Activated B cell treated with CpG ODN at 0.5 μM for 24 hours (primary cell): Measurements from ENCODE around the gene DNAH1. TPM values are rescaled to one million over a fixed set of nuclear protein-coding genes. Genes with fewer than 3 reads are reported as not detected.

ENCODE experiments used
- ATAC-seq: fragments of 200-7000 bp; cut with Tn5 transposase; one replicate; pipeline ENCODE4 v1.10.0; 2021; ENCODE audit warnings: low read depth, mild to moderate bottlenecking, moderate library complexity
- CTCF ChIA-PET: fragments of 350-600 bp; sonication (Branson Sonifier 250); formaldehyde crosslinking; loops from one replicate; lab custom pipeline; 2021; ENCODE audit warnings: antibody characterized with exemption; lab: Charles Lee
- POLR2A ChIA-PET: fragments of 350-600 bp; sonication (Branson Sonifier 250); formaldehyde crosslinking; loops from one replicate; lab custom pipeline; 2021; ENCODE audit warnings: antibody characterized with exemption; lab: Charles Lee
- DNase-seq: peaks from one replicate; pipeline ENCODE4 v3.0.0; 2022
- H3K27ac Mint-ChIP-seq: one replicate; pipeline ENCODE4 v1.8.0; 2020; ENCODE audit warnings: mixed read lengths
- H3K27me3 Mint-ChIP-seq: one replicate; pipeline ENCODE4 v1.8.0; 2021; ENCODE audit warnings: mixed read lengths
- H3K36me3 Mint-ChIP-seq: one replicate; pipeline ENCODE4 v1.8.0; 2021; ENCODE audit warnings: low read depth, mixed read lengths
- H3K4me1 Mint-ChIP-seq: one replicate; pipeline ENCODE4 v1.8.0; 2021; ENCODE audit warnings: mixed read lengths
- H3K4me3 Mint-ChIP-seq: one replicate; pipeline ENCODE4 v1.8.0; 2020; ENCODE audit warnings: mild to moderate bottlenecking, mixed read lengths
- H3K9me3 Mint-ChIP-seq: one replicate; pipeline ENCODE4 v1.8.0; 2020; ENCODE audit warnings: mixed read lengths
- intact Hi-C: fragments of 100-400 bp; cut with micrococcal nuclease; formaldehyde crosslinking; loops from one replicate; pipeline ENCODE4 v1.15.1; 2024
- total RNA-seq: library from RNA; stranded (reverse); gene quantifications from 2 replicates; pipeline ENCODE4 v1.2.3, GENCODE V29; 2022
- TF ChIP-seq, protein P1 (sequence below): fragments of 200-600 bp; IDR thresholded peaks from one replicate; pipeline ENCODE4 v1.8.0; 2022; ENCODE audit warnings: antibody characterized with exemption, mild to moderate bottlenecking

DNAH1 gene
- total RNA-seq, 1 donor from 2014 or later = 25.8 TPM

DNA sequence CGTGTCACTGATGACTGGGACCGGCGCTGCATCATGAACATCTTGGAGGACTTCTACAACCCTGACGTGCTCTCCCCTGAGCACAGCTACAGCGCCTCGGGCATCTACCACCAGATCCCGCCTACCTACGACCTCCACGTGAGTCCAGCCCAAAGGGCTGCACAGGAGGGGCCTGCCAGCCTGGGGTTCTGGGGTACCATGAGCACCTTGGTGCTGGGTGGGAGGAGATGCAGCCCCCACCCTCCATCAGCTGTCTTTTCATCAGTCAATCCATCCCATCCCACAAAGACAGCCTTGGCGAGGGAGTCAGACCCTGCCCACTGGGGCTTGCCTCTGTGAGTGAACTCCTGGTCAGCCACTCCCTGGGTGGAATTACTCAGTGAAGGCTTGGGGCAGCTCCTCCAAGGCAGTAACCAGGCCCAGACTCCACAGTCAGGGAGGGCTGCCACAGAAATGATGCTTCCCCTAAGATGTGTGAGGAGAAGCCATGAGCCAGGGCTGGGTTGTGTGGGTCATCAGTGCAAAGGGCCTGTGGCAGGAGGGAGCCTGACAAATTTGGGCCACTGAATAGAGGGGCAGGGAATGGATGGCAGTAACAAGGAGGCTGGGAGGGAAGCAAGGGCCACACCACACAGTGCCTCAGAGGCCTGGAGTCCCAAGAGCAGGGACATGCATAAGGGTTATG lies 80.9 kb downstream of the DNAH1 start:
- ATAC-seq = no peak
- Mint-ChIP-seq H3K9me3 (no peaks in the 10 kb centered on the region), H3K4me3 (no peak overlapping the region), H3K36me3 (peaks cover 50% of the 10 kb centered on the region), H3K27ac (no peak overlapping the region), H3K4me1 (no peaks in the 10 kb centered on the region), H3K27me3 (no peaks in the 10 kb centered on the region)
- CTCF ChIA-PET = no interaction called here
- DNase-seq = no peak
- TF ChIP-seq, protein P1, sequence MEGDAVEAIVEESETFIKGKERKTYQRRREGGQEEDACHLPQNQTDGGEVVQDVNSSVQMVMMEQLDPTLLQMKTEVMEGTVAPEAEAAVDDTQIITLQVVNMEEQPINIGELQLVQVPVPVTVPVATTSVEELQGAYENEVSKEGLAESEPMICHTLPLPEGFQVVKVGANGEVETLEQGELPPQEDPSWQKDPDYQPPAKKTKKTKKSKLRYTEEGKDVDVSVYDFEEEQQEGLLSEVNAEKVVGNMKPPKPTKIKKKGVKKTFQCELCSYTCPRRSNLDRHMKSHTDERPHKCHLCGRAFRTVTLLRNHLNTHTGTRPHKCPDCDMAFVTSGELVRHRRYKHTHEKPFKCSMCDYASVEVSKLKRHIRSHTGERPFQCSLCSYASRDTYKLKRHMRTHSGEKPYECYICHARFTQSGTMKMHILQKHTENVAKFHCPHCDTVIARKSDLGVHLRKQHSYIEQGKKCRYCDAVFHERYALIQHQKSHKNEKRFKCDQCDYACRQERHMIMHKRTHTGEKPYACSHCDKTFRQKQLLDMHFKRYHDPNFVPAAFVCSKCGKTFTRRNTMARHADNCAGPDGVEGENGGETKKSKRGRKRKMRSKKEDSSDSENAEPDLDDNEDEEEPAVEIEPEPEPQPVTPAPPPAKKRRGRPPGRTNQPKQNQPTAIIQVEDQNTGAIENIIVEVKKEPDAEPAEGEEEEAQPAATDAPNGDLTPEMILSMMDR = no peak
- POLR2A ChIA-PET = no interaction called here
- intact Hi-C loops = no loop called here

DNA sequence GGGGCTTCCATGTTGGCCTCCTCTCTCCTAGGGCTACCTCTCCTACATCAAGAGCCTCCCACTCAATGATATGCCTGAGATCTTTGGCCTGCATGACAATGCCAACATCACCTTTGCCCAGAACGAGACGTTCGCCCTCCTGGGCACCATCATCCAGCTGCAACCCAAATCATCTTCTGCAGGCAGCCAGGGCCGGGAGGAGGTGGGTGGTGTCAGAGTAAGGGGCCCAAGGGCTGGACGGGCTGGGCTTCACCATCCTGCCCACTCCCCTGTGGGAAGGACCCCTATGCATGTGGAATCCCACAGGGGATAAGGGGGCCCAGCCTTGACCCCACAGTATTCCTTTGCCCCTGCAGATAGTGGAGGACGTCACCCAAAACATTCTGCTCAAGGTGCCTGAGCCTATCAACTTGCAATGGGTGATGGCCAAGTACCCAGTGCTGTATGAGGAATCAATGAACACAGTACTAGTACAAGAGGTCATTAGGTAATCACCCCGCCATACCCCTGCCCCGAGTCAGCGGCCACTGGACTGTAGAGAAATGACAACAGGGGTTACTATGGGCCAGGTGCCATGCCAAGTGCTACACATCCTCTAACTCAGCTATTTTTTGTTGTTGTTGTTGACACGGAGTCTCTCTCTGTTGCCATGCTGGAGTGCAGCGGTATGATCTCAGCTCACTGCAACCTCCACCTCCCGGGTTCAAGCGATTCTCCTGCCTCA lies 81.7 kb downstream of the DNAH1 start:
- Mint-ChIP-seq H3K4me1 (no peaks in the 10 kb centered on the region), H3K27me3 (no peaks in the 10 kb centered on the region), H3K36me3 (peaks cover 52% of the 10 kb centered on the region), H3K27ac (no peak overlapping the region), H3K4me3 (no peak overlapping the region), H3K9me3 (no peaks in the 10 kb centered on the region)
- POLR2A ChIA-PET = no interaction called here
- CTCF ChIA-PET = no interaction called here
- ATAC-seq (no peak), DNase-seq (no peak)
- intact Hi-C loops = no loop called here
- TF ChIP-seq, protein P1 = no peak

DNA sequence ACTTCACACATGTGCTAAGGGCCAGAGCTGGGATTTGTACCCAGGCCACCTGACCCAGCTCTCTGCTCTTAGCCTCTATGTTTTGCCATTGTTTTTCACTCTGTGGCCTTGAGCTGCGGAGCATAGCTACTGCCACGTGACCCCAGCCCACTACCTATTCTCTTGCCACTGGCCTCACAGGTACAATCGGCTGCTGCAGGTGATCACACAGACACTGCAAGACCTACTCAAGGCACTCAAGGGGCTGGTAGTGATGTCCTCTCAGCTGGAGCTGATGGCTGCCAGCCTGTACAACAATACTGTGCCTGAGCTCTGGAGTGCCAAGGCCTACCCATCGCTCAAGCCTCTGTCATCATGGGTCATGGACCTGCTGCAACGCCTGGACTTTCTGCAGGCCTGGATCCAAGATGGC lies 82.6 kb downstream of the DNAH1 start:
- intact Hi-C loops = no loop called here

DNA sequence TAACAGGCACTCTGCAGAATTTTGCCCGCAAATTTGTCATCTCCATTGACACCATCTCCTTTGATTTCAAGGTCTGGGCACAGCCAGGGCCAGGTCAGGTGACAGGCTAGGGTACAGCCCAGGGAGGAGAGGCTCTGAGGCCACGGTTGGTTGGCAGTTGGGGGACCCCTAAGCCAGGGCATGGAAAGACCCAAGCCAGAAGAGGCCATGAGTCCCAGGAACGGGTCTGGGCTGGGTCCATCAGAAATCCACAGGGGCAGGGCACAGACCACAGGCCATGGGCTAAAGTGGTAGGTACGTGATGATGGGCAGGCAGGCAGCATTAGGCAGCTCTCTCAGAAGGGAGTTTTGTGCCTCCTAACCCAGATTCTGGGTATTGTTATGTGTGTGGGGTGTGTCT lies 83.0 kb downstream of the DNAH1 start:
- no peaks in the 10 kb centered on the region for H3K27me3 Mint-ChIP-seq
- ChIA-PET POLR2A (no interaction called here), CTCF (no interaction called here)
- intact Hi-C loops = no loop called here
- H3K4me1 Mint-ChIP-seq = no peaks in the 10 kb centered on the region
- H3K36me3 Mint-ChIP-seq = peaks cover 57% of the 10 kb centered on the region
- H3K27ac Mint-ChIP-seq = no peak overlapping the region
- no peaks in the 10 kb centered on the region for H3K9me3 Mint-ChIP-seq
- TF ChIP-seq, protein P1 = no peak
- DNase-seq = no peak
- ATAC-seq = no peak
- no peak overlapping the region for H3K4me3 Mint-ChIP-seq

More for the DNA sequence above, 82.6 kb downstream of the DNAH1 start:
- H3K4me1 Mint-ChIP-seq = no peaks in the 10 kb centered on the region
- DNase-seq (no peak), ATAC-seq (no peak)
- no peak overlapping the region for H3K27ac Mint-ChIP-seq
- H3K27me3 Mint-ChIP-seq = no peaks in the 10 kb centered on the region
- ChIA-PET POLR2A (no interaction called here), CTCF (no interaction called here)
- no peaks in the 10 kb centered on the region for H3K9me3 Mint-ChIP-seq
- no peak overlapping the region for H3K4me3 Mint-ChIP-seq
- TF ChIP-seq, protein P1 = no peak
- peaks cover 53% of the 10 kb centered on the region for H3K36me3 Mint-ChIP-seq

DNA sequence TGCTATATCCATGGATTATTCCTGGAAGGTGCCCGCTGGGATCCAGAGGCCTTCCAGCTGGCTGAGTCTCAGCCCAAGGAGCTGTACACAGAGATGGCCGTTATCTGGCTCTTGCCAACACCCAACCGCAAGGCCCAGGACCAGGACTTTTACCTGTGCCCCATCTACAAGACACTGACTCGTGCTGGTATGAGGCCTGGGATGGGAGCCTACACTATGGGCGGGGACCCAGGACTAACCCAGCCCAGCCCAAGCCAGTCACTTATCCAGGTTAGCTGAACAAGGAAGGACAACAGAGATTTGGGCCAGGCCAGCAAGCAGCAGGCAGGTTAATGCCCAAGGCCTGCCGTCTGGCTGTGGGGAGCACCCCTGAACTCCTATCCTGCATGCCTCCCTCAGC lies 83.5 kb downstream of the DNAH1 start:
- intact Hi-C loops = no loop called here
- TF ChIP-seq, protein P1 = no peak
- no peaks in the 10 kb centered on the region for H3K4me1 Mint-ChIP-seq
- H3K27ac Mint-ChIP-seq = no peak overlapping the region
- POLR2A ChIA-PET = no interaction called here
- H3K36me3 Mint-ChIP-seq = peaks cover 60% of the 10 kb centered on the region
- CTCF ChIA-PET = no interaction called here
- no peak overlapping the region for H3K4me3 Mint-ChIP-seq
- no peak for DNase-seq
- no peak for ATAC-seq
- H3K9me3 Mint-ChIP-seq = no peaks in the 10 kb centered on the region
- no peaks in the 10 kb centered on the region for H3K27me3 Mint-ChIP-seq
